Stomach (tissue), 9 donors: ENCODE results near the gene GPS2. TPM values are rescaled to one million over a fixed set of nuclear protein-coding genes. Genes with fewer than 3 reads are reported as not detected.

ENCODE experiments used
- DNase-seq, 2 donors: peaks; one replicate each; pipeline versions ENCODE4 v3.0.0 to v3.0.0-alpha.2; 2013 to 2019
- H3K27ac ChIP-seq, 5 donors: fragments of 200-600 bp in 4 of 5; sonication (generic) in 4 of 5; one replicate each; pipeline ENCODE4 v1.5.1; 2013 to 2019; ENCODE audit warnings: mild to moderate bottlenecking in 1 of 5, moderate library complexity in 1 of 5
- H3K27me3 ChIP-seq, 3 donors: fragments of 200-600 bp; sonication (generic); one replicate each; pipeline ENCODE4 v1.5.1; 2017 to 2019; ENCODE audit warnings: mixed run types in 1 of 3
- H3K36me3 ChIP-seq, 4 donors: fragments of 200-600 bp; sonication (generic); 1 replicate in 3 of 4; 2 replicates in 1 of 4; pipeline ENCODE4 v1.5.1; 2016 to 2019
- H3K4me1 ChIP-seq, 4 donors: fragments of 200-600 bp; sonication (generic); one replicate each; pipeline ENCODE4 v1.5.1; 2016 to 2019
- H3K4me3 ChIP-seq, 4 donors: fragments of 200-600 bp; sonication (generic) in 3 of 4; one replicate each; pipeline ENCODE4 v1.5.1; 2016 to 2019; ENCODE audit warnings: mild to moderate bottlenecking in 1 of 4
- H3K9me3 ChIP-seq, 4 donors: fragments of 200-600 bp; sonication (generic); one replicate each; pipeline ENCODE4 v1.5.1; 2016 to 2019
- EP300 ChIP-seq: sonication (generic); formaldehyde crosslinking; IDR thresholded peaks from one replicate; pipeline ENCODE4 v1.6.1; 2017; ENCODE audit warnings: antibody characterized with exemption
- POLR2A ChIP-seq, 4 donors: fragments of 450-650 bp; IDR thresholded peaks; one replicate each; pipeline ENCODE4 v1.6.1; 2016; ENCODE audit warnings: antibody characterized with exemption in 4 of 4, control low read depth in 2 of 4, mild to moderate bottlenecking in 1 of 4, moderate library complexity in 1 of 4
- POLR2AphosphoS5 ChIP-seq, 3 donors: sonication (generic); formaldehyde crosslinking; IDR thresholded peaks; one replicate each; pipeline ENCODE4 v1.6.1; 2016; ENCODE audit warnings: antibody characterized with exemption in 3 of 3
- WGBS, 5 donors: extraction: QIAGEN DNeasy Blood & Tissue Kit in 3 of 5; methylation state at CpG; one replicate each; pipeline versions ENCODE4 v1.1.5 to v1.1.7; 2013 to 2018; 5-methylcytosine and 5-hydroxymethylcytosine counted together
- intact Hi-C: fragments of 100-400 bp; cut with DNase I; formaldehyde crosslinking; loops from one replicate; pipeline ENCODE4 v1.15.1; 2023; ENCODE audit warnings: low total_unique reads
- polyA plus RNA-seq, 3 donors: library from polyadenylated mRNA; stranded (reverse); fragments of 200-250 nt; gene quantifications; one replicate each; pipeline ENCODE4 v1.2.3, GENCODE V29; 2013
- total RNA-seq, 5 donors: library from RNA; depleted of rRNA; stranded (reverse); fragments of >200 nt; gene quantifications; one replicate each; pipeline versions ENCODE4 v1.1.0 to v1.2.3, GENCODE V29; 2014 to 2016
- TF ChIP-seq, protein P1 (sequence below), 7 experiments: fragments of 450-650 bp in 4 of 7; fragments of 200-600 bp in 3 of 7; sonication (generic) in 3 of 7; IDR thresholded peaks; one replicate each; pipeline ENCODE4 v1.5.1; 2016 to 2019; ENCODE audit warnings: antibody characterized with exemption in 7 of 7, control low read depth in 2 of 7, mild to moderate bottlenecking in 1 of 7
- donor health status: healthy with polysubstance abuse.
- donor health status: Bipolar disorder and iron deficiency.
- donor health status: healthy.

The GPS2 gene
- total and polyA plus RNA-seq, 8 donors: 23.9 to 91.6 (median 71.1) TPM

DNA sequence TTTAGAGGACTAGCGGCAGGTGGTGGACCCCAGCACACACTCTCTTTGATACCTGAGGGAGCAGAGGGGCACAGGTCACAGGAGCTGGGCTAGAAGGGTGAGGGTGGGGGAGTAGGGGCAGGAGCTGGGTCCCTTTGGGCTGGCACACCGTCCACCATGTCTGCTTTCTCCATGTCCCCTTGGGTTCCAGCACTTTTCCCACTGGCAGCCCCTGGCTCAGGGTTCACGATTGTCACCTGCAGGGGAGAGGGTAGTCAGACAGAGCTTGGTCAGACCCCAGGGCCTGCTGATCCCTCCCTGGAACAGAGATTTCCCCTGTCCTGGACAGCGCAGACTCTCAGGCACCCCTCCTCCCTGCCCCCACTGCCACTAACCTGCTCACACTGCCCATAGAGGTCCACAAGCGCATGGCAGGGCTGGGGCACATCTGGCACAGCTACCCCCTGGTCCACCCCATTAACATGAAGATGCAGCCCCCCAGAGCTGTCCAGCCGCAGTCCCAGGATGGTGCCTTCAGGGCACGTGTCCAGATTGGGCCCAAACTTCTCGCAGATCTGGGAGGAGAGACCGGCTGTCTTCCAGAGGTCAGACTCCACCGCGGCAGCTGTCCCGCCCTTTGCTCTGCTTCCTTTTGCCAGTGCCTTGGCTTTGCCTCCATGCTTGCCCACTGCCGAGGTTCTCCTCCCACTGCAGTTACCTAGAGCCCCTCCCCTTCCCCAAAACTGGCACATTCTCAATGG, 3.1 kb upstream of the GPS2 start:
- 85 to 93% (median 91%) methylated on average over 13 of the region's 13 CpGs for WGBS, 5 donors
- intact Hi-C loops: no loop called here
- DNase-seq: no peak

DNA sequence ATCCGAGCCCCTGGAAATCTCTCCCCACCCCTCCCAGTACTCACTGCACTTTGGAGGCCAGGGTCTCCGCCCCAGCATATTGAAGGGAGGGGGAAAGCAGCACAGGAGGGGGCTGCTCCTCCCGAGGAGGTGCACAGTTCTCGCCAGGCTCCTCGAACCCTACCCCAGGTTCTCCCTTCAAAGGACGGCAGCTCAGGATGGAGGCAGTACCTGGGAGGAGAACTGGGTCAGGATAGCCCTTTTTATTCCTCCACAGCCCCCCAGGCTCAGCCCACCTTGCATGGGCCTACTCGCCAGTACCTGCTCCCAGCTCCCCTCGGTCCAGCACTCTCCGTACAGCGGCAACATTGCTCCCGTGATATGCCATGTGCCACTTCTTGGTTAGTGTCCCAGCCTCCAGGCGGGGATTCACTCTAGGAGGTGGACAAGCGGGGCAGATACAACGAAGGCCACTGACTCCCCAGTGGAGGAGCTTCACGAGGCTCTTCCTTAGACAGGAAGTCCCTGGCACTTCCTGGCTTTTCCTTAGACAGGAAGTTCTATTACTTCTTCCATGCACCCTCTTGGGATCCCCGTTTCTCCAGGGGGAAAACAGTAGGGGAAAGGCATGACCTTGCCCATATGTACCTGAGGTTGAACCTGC, 2.1 kb upstream of the GPS2 start:
- 82 to 88% (median 86%) methylated on average over 15 to 16 of the region's 16 CpGs for WGBS, 5 donors
- TF ChIP-seq EP300 (no peak), POLR2A (IDR thresholded peaks at IDR 0.05) (no peak), POLR2AphosphoS5 (IDR thresholded peaks at IDR 0.05) (no peak)
- TF ChIP-seq, protein P1, sequence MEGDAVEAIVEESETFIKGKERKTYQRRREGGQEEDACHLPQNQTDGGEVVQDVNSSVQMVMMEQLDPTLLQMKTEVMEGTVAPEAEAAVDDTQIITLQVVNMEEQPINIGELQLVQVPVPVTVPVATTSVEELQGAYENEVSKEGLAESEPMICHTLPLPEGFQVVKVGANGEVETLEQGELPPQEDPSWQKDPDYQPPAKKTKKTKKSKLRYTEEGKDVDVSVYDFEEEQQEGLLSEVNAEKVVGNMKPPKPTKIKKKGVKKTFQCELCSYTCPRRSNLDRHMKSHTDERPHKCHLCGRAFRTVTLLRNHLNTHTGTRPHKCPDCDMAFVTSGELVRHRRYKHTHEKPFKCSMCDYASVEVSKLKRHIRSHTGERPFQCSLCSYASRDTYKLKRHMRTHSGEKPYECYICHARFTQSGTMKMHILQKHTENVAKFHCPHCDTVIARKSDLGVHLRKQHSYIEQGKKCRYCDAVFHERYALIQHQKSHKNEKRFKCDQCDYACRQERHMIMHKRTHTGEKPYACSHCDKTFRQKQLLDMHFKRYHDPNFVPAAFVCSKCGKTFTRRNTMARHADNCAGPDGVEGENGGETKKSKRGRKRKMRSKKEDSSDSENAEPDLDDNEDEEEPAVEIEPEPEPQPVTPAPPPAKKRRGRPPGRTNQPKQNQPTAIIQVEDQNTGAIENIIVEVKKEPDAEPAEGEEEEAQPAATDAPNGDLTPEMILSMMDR (IDR thresholded peaks at IDR 0.05): no peak
- H3K36me3 ChIP-seq: peaks cover 59 to 83% (median 72%) of the 10 kb centered on the region in 4 donors
- peaks cover 32 to 39% (median 34%) of the 10 kb centered on the region in 4 donors for H3K4me1 ChIP-seq
- no peak for DNase-seq
- no peaks in the 10 kb centered on the region for H3K27me3 ChIP-seq
- no peaks in the 10 kb centered on the region for H3K9me3 ChIP-seq
- intact Hi-C loops: no loop called here
- no peak overlapping the region for H3K4me3 ChIP-seq
- no peak overlapping the region for H3K27ac ChIP-seq

More for the DNA sequence above, 3.1 kb upstream of the GPS2 start:
- peaks cover 22 to 29% (median 25%) of the 10 kb centered on the region in 4 donors for H3K4me1 ChIP-seq
- H3K4me3 ChIP-seq: no peak overlapping the region
- TF ChIP-seq EP300 (no peak), POLR2AphosphoS5 (IDR thresholded peaks at IDR 0.05) (no peak), POLR2A (IDR thresholded peaks at IDR 0.05) (no peak)
- TF ChIP-seq, protein P1 (IDR thresholded peaks at IDR 0.05): no peak
- no peak overlapping the region for H3K27ac ChIP-seq
- no peaks in the 10 kb centered on the region for H3K27me3 ChIP-seq
- H3K36me3 ChIP-seq: peaks cover 59 to 83% (median 72%) of the 10 kb centered on the region in 4 donors
- no peaks in the 10 kb centered on the region for H3K9me3 ChIP-seq

DNA sequence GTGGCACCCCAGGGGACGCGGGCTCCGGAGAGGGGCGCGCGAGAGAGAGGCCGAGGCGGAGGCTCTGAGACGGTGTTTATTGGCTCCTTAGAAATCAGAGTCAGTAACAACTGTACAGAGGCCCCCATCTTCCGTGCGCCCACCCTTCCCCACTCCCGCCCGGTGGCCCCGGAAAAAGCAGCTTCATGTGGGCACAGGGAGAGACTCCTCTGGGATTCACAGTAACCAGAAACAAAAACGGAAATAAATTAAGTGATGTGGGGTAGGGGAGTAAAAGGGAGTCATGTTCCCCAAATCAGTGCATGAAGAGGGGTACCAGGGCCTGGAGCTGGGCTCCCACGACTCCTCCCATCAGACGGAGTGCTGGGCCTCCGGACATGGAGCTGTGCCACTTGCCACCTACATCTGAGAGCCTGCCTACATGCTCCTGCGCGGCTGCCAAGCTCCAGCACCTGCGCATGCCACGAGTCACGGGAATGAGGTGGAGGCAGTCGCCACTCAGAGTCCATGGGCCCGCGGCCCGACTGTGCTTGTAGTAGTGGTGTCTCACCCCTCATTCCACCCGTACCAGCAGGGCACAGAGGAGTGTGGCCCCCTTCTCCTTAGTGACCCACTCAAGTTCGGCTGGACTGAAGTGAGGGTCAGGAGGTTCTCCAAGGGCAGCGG, 543 bp upstream of the GPS2 start:
- peak overlapping the region; percentile 94 to 100 (median 97) for H3K27ac ChIP-seq
- peak; percentile 25 to 77 for DNase-seq
- H3K4me1 ChIP-seq: peaks cover 32 to 52% (median 45%) of the 10 kb centered on the region in 4 donors
- no peak for TF ChIP-seq EP300
- no peak for TF ChIP-seq POLR2A (IDR thresholded peaks at IDR 0.05)
- TF ChIP-seq POLR2AphosphoS5 (IDR thresholded peaks at IDR 0.05): no peak
- TF ChIP-seq, protein P1 (IDR thresholded peaks at IDR 0.05): no peak
- no peaks in the 10 kb centered on the region for H3K27me3 ChIP-seq
- H3K4me3 ChIP-seq: peak overlapping the region; percentile 83 to 99 (median 94)
- intact Hi-C loops: no loop called here
- H3K9me3 ChIP-seq: no peaks in the 10 kb centered on the region
- WGBS, 5 donors: 25 to 38% (median 27%) methylated on average over 20 to 30 of the region's 30 CpGs
- peaks cover 56 to 83% (median 72%) of the 10 kb centered on the region in 4 donors for H3K36me3 ChIP-seq
